OCI-LY1 (cell line): Measurements from ENCODE around the gene OGT.
"Not testable (repeated sequence)": the region's sequence is repeated elsewhere in the genome, so short reads cannot be mapped to it uniquely, and the experiment has no call there.

Source experiments
- H2AFZ ChIP-seq: fragments of 200-600 bp; sonication (generic), shearing (Covaris generic); 2 replicates; pipeline ENCODE4 v1.6.0; 2014; ENCODE audit warnings: antibody characterized with exemption, mild to moderate bottlenecking, low read length
- H3F3A ChIP-seq: fragments of 200-600 bp; sonication (generic), shearing (Covaris generic); 2 replicates; pipeline ENCODE4 v1.6.0; 2014; ENCODE audit warnings: mild to moderate bottlenecking, antibody characterized with exemption, low read length, moderate library complexity; ENCODE audit not compliant: insufficient read depth
- H3K27ac ChIP-seq: fragments of 200-600 bp; sonication (generic); 2 replicates; pipeline ENCODE4 v1.5.1; 2014; ENCODE audit warnings: low read length, mixed run types, mild to moderate bottlenecking, low read depth; ENCODE audit not compliant: poor library complexity, severe bottlenecking
- H3K27me3 ChIP-seq: fragments of 200-600 bp; sonication (generic); 2 replicates; pipeline ENCODE4 v1.6.0; 2014; ENCODE audit warnings: antibody characterized with exemption, mild to moderate bottlenecking, low read length, moderate library complexity; ENCODE audit not compliant: insufficient read depth
- H3K36me3 ChIP-seq: fragments of 200-600 bp; sonication (generic); 2 replicates; pipeline ENCODE4 v1.6.1; 2014; ENCODE audit warnings: mild to moderate bottlenecking, antibody characterized with exemption, low read length, moderate library complexity, mixed read lengths; ENCODE audit not compliant: insufficient read depth
- H3K4me1 ChIP-seq: fragments of 200-600 bp; sonication (generic); 2 replicates; pipeline ENCODE4 v1.5.1; 2014; ENCODE audit warnings: mild to moderate bottlenecking, low read length, moderate library complexity; ENCODE audit not compliant: insufficient read depth, severe bottlenecking
- H3K4me2 ChIP-seq: fragments of 200-600 bp; sonication (generic), shearing (Covaris generic); 2 replicates; pipeline ENCODE4 v1.6.1; 2014; ENCODE audit warnings: low read length
- H3K4me3 ChIP-seq: fragments of 200-600 bp; sonication (generic); 2 replicates; pipeline ENCODE4 v1.5.1; 2014; ENCODE audit warnings: low read length, low read depth, mild to moderate bottlenecking, mixed read lengths; ENCODE audit not compliant: poor library complexity, severe bottlenecking
- H3K79me2 ChIP-seq: fragments of 200-600 bp; shearing (Covaris generic); 2 replicates; pipeline ENCODE4 v1.6.1; 2016; ENCODE audit warnings: mixed run types, low read length, mixed read lengths; ENCODE audit not compliant: insufficient read depth
- H3K9ac ChIP-seq: fragments of 200-600 bp; sonication (generic), shearing (Covaris generic); 2 replicates; pipeline ENCODE4 v1.6.1; 2014; ENCODE audit warnings: mild to moderate bottlenecking, low read length, mixed read lengths
- H3K9me2 ChIP-seq: fragments of 200-600 bp; sonication (generic), shearing (Covaris generic); 2 replicates; pipeline ENCODE4 v1.6.1; 2014; ENCODE audit warnings: low read depth, mild to moderate bottlenecking, low read length, mixed read lengths
- H3K9me3 ChIP-seq: fragments of 200-600 bp; shearing (Covaris generic); 2 replicates; pipeline ENCODE4 v1.6.1; 2014; ENCODE audit warnings: low read length, mixed read lengths
- H4K20me1 ChIP-seq: fragments of 200-600 bp; sonication (generic), shearing (Covaris generic); 2 replicates; pipeline ENCODE4 v1.6.0; 2016; ENCODE audit warnings: mild to moderate bottlenecking, low read length; ENCODE audit not compliant: insufficient read depth
- EZH2 ChIP-seq: fragments of 200-600 bp; sonication (generic), shearing (Covaris generic); IDR thresholded peaks from 2 replicates; pipeline ENCODE4 v1.8.0; 2017; ENCODE audit warnings: borderline replicate concordance, mixed run types, mild to moderate bottlenecking, antibody characterized with exemption, low read length, moderate library complexity, mixed read lengths
- TF ChIP-seq, protein P1 (sequence below): fragments of 200-600 bp; sonication (generic), shearing (Covaris generic); IDR thresholded peaks from 2 replicates; pipeline ENCODE4 v1.5.1; 2017; ENCODE audit warnings: mild to moderate bottlenecking, antibody characterized with exemption, low read length, moderate library complexity, mixed read lengths

Gene OGT

DNA sequence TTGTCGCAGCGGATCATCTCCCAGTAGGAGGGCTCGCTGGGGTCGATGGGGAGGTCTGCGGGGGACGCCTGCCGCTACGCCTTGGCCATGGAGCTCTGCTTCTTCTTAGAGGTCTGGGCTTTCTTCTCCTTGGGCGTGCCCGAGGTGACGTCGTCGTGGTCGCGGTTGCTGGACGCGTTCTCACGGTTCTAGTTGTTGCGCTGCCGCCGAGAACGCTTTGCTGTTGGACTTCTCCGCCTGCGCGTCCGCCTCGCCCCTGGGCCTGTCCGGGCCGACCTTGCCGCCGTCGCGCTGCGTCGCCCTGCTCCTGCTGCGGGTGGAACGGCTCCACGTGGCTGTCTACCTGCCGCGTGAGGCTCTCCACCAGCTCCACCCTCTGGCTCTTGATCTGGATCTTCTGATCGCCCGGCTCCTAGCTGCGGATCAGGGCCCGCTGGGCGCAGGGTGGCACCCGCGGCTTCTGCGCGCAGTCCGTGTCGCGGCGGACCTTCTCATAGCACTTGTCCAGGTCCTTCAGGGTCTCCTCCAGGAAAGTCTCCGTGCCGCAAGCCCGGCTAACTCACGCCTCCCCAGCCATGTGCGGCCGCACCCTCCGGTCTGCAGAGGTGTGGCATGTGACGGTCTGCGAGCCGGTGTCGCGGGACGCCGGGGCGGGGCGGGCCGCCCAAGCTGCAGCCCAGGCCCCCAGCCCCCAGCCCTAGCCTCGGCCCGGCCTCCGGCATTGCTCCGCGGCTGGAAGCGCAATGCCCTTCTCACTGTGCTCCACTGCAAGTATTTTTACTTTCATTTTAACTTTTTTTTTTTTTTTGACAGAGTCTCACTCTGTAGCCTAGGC, 40.5 kb upstream of the OGT start:
- Histone ChIP-seq H3K4me2 (peak overlapping the region; percentile 68), H3K27ac (no peak overlapping the region)

DNA sequence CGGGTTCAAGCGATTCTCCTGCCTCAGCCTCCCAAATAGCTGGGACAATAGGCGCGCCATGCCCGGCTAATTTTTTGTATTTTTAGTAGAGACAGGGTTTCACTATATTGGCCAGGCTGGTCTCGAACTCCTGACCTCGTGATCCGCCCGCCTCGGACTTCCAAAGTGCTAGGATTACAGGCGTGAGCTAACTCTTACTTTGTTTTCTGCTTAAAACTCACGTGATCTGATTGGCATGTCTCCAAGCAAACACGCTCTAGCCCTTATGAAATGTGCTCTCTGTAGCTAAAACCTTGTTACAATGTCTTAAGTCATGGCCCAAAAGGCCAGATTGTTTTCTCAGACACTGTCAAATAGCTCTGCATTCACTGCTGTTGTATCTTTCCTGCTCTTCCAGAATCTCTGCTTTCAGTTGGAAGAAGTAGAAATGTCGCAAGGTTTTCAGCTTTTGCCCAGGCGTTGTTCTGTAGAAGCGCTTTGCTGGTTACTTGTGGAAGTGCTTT, 39.7 kb upstream of the OGT start:
- Histone ChIP-seq H3K9me2 (no peaks in the 10 kb centered on the region), H3K27ac (no peak overlapping the region), H3K4me2 (peak overlapping the region; percentile 68), H4K20me1 (no peaks in the 10 kb centered on the region), H3K27me3 (no peaks in the 10 kb centered on the region), H3K9ac (no peak overlapping the region), H3K4me3 (peak overlapping the region; percentile 49), H2AFZ (no peak overlapping the region), H3K9me3 (no peaks in the 10 kb centered on the region), H3K4me1 (peaks cover 6% of the 10 kb centered on the region), H3K79me2 (no peaks in the 10 kb centered on the region), H3K36me3 (no peaks in the 10 kb centered on the region), H3F3A (no peaks in the 10 kb centered on the region)
- no peak for TF ChIP-seq EZH2
- TF ChIP-seq, protein P1, sequence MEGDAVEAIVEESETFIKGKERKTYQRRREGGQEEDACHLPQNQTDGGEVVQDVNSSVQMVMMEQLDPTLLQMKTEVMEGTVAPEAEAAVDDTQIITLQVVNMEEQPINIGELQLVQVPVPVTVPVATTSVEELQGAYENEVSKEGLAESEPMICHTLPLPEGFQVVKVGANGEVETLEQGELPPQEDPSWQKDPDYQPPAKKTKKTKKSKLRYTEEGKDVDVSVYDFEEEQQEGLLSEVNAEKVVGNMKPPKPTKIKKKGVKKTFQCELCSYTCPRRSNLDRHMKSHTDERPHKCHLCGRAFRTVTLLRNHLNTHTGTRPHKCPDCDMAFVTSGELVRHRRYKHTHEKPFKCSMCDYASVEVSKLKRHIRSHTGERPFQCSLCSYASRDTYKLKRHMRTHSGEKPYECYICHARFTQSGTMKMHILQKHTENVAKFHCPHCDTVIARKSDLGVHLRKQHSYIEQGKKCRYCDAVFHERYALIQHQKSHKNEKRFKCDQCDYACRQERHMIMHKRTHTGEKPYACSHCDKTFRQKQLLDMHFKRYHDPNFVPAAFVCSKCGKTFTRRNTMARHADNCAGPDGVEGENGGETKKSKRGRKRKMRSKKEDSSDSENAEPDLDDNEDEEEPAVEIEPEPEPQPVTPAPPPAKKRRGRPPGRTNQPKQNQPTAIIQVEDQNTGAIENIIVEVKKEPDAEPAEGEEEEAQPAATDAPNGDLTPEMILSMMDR: no peak

More for the DNA sequence above, 40.5 kb upstream of the OGT start:
- peaks cover 6% of the 10 kb centered on the region for H3K4me1 ChIP-seq
- H2AFZ ChIP-seq: no peak overlapping the region
- no peaks in the 10 kb centered on the region for H3K9me2 ChIP-seq
- peak overlapping the region; percentile 27; the same call in 1 of the 2 replicates for H3K9ac ChIP-seq
- no peaks in the 10 kb centered on the region for H3K36me3 ChIP-seq
- H4K20me1 ChIP-seq: no peaks in the 10 kb centered on the region
- no peak for TF ChIP-seq EZH2
- TF ChIP-seq, protein P1: no peak
- H3F3A ChIP-seq: no peaks in the 10 kb centered on the region
- H3K4me3 ChIP-seq: peak overlapping the region; percentile 49
- H3K79me2 ChIP-seq: no peaks in the 10 kb centered on the region
- H3K27me3 ChIP-seq: no peaks in the 10 kb centered on the region
- H3K9me3 ChIP-seq: no peaks in the 10 kb centered on the region

DNA sequence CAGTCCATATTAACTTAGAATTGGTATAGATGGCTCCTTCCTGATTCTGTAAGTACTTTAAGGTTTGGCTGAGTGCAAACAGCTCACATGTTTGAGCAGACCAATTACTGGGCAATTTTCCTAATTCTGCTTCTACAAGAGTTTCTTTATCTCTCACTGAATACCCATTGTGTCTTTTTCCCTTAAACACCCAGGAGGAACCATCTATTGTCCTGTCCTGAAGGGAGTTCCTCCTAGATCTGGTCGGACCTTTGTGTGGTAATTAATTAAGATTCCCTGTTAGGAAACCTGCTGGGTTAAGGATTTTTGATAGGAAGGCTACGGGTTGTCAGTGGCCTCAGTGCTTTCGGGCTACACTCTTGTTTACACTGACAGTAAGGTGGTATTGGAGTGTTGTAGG, 36.9 kb upstream of the OGT start:
- H3K9me3 ChIP-seq, H3K27ac ChIP-seq, H3K79me2 ChIP-seq, H3K9ac ChIP-seq, H3K4me2 ChIP-seq, H3K4me1 ChIP-seq, H2AFZ ChIP-seq, H3F3A ChIP-seq, H3K36me3 ChIP-seq, H3K4me3 ChIP-seq, H4K20me1 ChIP-seq, H3K27me3 ChIP-seq, H3K9me2 ChIP-seq: not testable (repeated sequence)

DNA sequence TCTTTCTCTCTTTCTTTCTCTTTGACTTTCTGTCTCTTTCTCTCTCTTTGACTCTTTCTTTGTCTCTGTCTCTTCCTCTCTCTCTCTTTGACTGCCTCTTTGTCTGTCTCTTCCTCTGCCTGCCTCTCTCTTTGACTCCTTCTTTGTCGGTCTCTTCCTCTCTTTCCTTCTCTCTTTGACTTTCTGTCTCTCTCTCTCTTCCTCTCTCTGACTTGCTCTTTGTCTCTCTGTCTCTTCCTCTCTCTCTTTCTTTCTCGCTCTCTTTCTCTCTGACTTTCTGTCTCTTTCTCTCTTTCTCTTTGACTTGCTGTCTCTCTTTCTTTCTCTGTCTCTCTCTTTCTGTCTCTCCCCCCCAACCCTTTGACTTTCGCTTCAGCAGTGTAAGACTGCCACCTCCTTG, 36.4 kb upstream of the OGT start:
- no peak for TF ChIP-seq EZH2
- no peak overlapping the region for H3K9ac ChIP-seq
- no peaks in the 10 kb centered on the region for H3K9me3 ChIP-seq
- H3K79me2 ChIP-seq: no peaks in the 10 kb centered on the region
- H3K27ac ChIP-seq: no peak overlapping the region
- no peaks in the 10 kb centered on the region for H3K9me2 ChIP-seq
- no peaks in the 10 kb centered on the region for H4K20me1 ChIP-seq
- H3F3A ChIP-seq: no peaks in the 10 kb centered on the region
- no peak overlapping the region for H2AFZ ChIP-seq
- no peak overlapping the region for H3K4me2 ChIP-seq
- no peak overlapping the region for H3K4me3 ChIP-seq
- H3K36me3 ChIP-seq: no peaks in the 10 kb centered on the region
- H3K27me3 ChIP-seq: no peaks in the 10 kb centered on the region
- H3K4me1 ChIP-seq: peaks cover 6% of the 10 kb centered on the region

DNA sequence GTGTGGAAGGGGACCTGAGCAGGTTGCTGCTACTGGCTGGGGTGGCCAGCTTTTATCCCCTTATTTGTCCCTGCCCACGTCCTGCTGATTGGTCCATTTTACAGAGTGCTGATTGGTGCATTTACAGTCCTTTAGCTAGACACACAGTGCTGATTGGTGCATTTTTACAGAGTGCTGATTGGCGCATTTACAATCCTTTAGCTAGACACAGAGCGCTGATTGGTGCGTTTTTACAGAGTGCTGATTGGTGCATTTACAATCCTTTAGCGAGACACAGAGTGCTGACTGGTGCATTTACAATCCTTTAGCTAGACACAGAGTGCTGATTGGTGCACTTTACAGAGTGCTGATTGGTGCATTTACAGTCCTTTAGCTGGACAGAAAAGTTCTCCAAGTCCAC, 30.8 kb upstream of the OGT start:
- not testable (repeated sequence) for H3K4me1 ChIP-seq, H3F3A ChIP-seq, H3K27me3 ChIP-seq, H3K9me2 ChIP-seq, H3K4me3 ChIP-seq, H3K79me2 ChIP-seq, H4K20me1 ChIP-seq, H3K4me2 ChIP-seq, H3K36me3 ChIP-seq, H3K27ac ChIP-seq, H3K9ac ChIP-seq, H3K9me3 ChIP-seq, H2AFZ ChIP-seq
